B cell (primary cell): ENCODE results near the gene POLA2.

ENCODE experiments used
- CTCF ChIP-seq: fragments of 200-600 bp; IDR thresholded peaks from one replicate; pipeline ENCODE4 v1.8.0; 2022; ENCODE audit warnings: antibody characterized with exemption, mild to moderate bottlenecking
- EZH2 ChIP-seq: IDR thresholded peaks from 2 replicates; pipeline ENCODE4 v1.6.1; 2012; ENCODE audit warnings: borderline replicate concordance, low read depth, mild to moderate bottlenecking, moderate library complexity, low read length; ENCODE audit not compliant: insufficient read depth, poor library complexity, severe bottlenecking

- TF ChIP-seq EZH2, result no peak
- TF ChIP-seq CTCF, result no peak
Measured at GRCh38 chr11:65325435-65325834, 63.7 kb downstream of the POLA2 start.
